H1 (cell line): ENCODE measurements around the gene CELF1. TPM values are rescaled to one million over a fixed set of nuclear protein-coding genes. Genes with fewer than 3 reads are reported as not detected.

Experiments
- BACH1 ChIP-seq: IDR thresholded peaks from 2 replicates; pipeline ENCODE4 v1.6.1; 2012; ENCODE audit warnings: low read length, improper control_type of control experiment
- BCL11A ChIP-seq, 2 experiments: IDR thresholded peaks; one replicate each; pipeline ENCODE4 v1.6.1; 2011; ENCODE audit warnings: low read depth in 2 of 2, low read length in 2 of 2, mild to moderate bottlenecking in 2 of 2
- CEBPB ChIP-seq: IDR thresholded peaks from 2 replicates; pipeline ENCODE4 v1.6.1; 2012; ENCODE audit warnings: low read depth, low read length
- CHD2 ChIP-seq: IDR thresholded peaks from 2 replicates; pipeline ENCODE4 v1.6.1; 2012; ENCODE audit warnings: low read length, improper control_type of control experiment
- EZH2 ChIP-seq: fragments of 200-600 bp; sonication (generic); IDR thresholded peaks from 2 replicates; pipeline ENCODE4 v1.7.1; 2012; ENCODE audit warnings: low read depth, mild to moderate bottlenecking, moderate library complexity, low read length, inconsistent platforms; ENCODE audit not compliant: severe bottlenecking
- HDAC6 ChIP-seq: IDR thresholded peaks from one replicate; pipeline ENCODE4 v1.7.1; 2012; ENCODE audit warnings: low read depth, mild to moderate bottlenecking, inconsistent platforms, low read length, moderate library complexity
- NANOG ChIP-seq: IDR thresholded peaks from 2 replicates; pipeline ENCODE4 v1.6.1; 2011; ENCODE audit warnings: low read length, low read depth, mild to moderate bottlenecking, inconsistent platforms; ENCODE audit not compliant: insufficient read depth, poor library complexity, severe bottlenecking
- SAP30 ChIP-seq: fragments of 300-600 bp; sonication (generic); IDR thresholded peaks from 2 replicates; pipeline ENCODE4 v1.7.1; 2012; ENCODE audit warnings: low read length, moderate library complexity, mild to moderate bottlenecking, inconsistent platforms; ENCODE audit not compliant: insufficient read depth, insufficient replicate concordance
- SIN3A ChIP-seq, 2 experiments: IDR thresholded peaks in 1 of 2; conservative IDR thresholded peaks in 1 of 2; 2 replicates each; pipeline ENCODE4 v1.6.1; 2011 to 2012; ENCODE audit warnings: low read length in 2 of 2, improper control_type of control experiment in 1 of 2, low read depth in 1 of 2, mild to moderate bottlenecking in 1 of 2
- polyA plus RNA-seq, 7 experiments: library from polyadenylated mRNA; depleted of rRNA in 3 of 7; stranded (reverse) in 5 of 7; unstranded in 2 of 7; fragments of >200 nt in 5 of 7; fragments of 200-250 nt in 2 of 7; gene quantifications; 1 replicate in 5 of 7; 2 replicates in 1 of 7; 4 replicates in 1 of 7; pipeline versions ENCODE4 v1.2.1 to v1.2.3, GENCODE V29; 2011 to 2013; ENCODE audit warnings: missing spikeins in 2 of 7, mixed read lengths in 2 of 7
- total RNA-seq: library from RNA; stranded (reverse); fragmentation: NEBNext Ultra II Directional; extraction: Animal tissue kit (Norgen Biotek cat#: 25700); gene quantifications from 2 replicates; pipeline ENCODE4 v1.2.1, GENCODE V29; 2021

Gene CELF1
- total and polyA plus RNA-seq, 2 of the 8 experiments (the other 6 are each of a cell fraction or from before 2014, with no cell fraction given), result 131 to 197 TPM

- no peak for TF ChIP-seq HDAC6
- no peak for TF ChIP-seq NANOG
- TF ChIP-seq SIN3A (conservative IDR thresholded peaks at IDR 0.05 in 1 of 2, IDR thresholded peaks at IDR 0.05 in 1 of 2; ENCODE audit: low read depth in 1 of 2, low read length in 2 of 2), result peak in 1 of 2 experiments; percentile 54; a peak in 1 of 4 replicates
- peak; percentile 84 for TF ChIP-seq SAP30
- no peak for TF ChIP-seq CHD2
- no peak for TF ChIP-seq BCL11A (IDR thresholded peaks at IDR 0.05; ENCODE audit: low read depth in 2 of 2, low read length in 2 of 2)
- TF ChIP-seq EZH2, result no peak
- TF ChIP-seq BACH1, result no peak
- no peak for TF ChIP-seq CEBPB
- TF ChIP-seq, all 59 proteins: peak for 5
Observed at GRCh38 chr11:47552056-47552565, 821 bp downstream of the CELF1 start (continued).
